HUDEP-2 (cell line): ENCODE measurements around the gene IGLL5.

Source experiments
- DNase-seq, 76 experiments: peaks; one replicate each; lab custom pipeline; 2025; ENCODE audit not compliant: unreplicated experiment in 76 of 76; lab: John Stamatoyannopoulos, UW

The IGLL5 gene

DNA sequence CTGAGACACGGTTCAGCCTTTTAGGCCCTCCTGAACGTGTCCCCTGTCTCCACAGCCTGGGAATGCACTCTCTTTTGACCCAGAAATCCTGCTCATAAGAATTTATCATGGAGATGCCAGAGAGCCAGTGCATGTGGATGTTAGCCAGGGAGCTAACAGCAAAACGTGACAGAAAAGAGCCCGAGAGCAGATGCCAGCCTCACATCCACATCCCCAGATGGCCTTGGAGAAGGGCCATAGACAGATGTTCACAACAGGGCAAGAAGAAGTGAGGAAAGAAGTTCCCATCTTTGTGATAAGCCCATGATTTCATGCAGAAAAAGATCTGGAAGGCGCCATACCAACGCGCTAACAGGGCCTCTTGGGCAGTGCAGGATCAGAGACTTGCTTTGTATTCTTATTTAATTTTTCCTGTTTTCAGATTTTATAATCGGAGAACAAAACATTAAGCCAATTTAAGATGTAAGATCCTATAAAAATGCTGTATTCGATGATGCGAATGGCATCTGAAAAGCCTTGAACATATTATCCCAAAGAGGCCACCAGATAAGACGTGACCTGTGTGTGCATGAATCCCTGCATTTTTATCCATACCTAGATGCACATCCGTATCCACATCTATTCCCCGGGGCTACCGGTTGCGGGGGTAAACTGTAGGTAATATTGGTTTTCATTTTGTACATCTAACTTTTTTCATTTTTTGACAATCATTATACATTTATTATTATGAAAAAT is 48.7 kb downstream of the IGLL5 start:
- no peak for DNase-seq

DNA sequence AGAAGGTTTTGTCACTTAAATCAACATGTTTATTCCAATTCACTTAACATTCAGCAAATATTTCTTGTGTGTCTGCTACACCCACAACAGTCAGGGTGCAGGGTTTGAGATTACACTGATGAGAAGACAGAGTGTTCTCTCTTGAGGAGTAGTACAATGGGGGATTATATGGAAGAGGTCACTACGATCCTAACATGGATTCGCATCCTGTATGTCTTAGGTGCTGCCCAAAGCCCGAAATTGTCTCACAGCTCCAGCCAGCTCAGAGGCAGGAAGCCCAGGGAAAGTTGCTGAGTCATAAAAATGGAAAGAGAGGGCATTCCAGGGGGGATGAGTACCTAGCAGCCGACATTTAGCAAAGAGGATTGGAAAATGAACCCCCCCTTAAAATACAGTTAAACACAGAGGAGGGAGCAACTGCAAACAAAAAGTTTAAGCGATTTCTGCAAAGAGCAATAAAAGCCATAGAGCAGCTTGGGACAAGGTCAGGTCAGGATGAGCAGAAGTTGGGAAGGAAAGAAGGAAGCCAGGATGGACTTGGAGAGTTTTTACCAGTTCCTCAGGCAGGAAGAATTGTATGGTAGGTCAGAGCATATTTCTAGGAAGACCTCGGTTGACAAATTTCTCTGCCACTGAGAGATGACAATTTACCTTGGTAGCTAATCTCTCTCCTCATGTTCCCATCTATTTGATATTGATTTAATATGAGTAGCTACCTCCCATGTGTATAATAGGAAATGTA is 49.5 kb downstream of the IGLL5 start:
- no peak for DNase-seq

- DNase-seq, result no peak
These were observed 50.4 kb downstream of the IGLL5 start for GRCh38 chr22:22937894-22938480.

- no peak for DNase-seq
These were observed 51.3 kb downstream of the IGLL5 start for GRCh38 chr22:22938672-22939587.

GRCh38 chr22:22939588-22940368 is 52.2 kb downstream of the IGLL5 start:
- no peak for DNase-seq

GRCh38 chr22:22940961-22941605 is 53.5 kb downstream of the IGLL5 start:
- DNase-seq, result no peak

DNA sequence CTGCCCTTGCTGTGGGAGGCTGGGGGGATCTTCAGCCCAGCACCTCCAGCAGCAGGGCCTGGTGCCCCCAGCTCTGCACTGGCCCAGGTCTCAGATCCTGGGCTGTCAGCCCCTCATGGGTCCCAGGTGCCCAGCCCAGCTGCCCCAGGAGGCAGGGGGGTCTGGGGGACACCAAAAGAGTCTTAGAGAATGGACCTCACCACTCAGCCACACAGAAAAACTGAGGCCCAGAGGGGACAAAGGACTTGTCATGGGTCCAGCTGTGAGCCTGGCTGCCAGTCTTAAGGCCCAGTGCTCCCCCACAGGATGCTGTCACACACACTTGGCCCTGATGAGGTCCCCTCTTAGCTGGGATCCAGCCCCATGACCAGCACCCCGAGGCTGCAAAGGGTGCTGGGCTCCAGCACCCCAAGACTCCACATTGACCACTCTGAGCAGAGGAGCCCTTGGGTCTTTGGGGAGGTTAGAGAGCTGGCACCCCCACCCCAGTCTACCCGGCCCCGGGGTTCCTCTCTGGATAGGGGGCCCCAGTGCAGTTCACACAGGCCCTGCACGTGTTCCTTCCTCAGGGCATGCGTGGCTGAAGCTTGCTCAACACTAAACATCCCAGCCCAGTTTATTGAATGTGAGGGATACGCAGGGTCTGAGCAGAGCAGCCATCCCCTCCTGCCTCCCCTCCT is 54.4 kb downstream of the IGLL5 start:
- DNase-seq, result no peak

DNA sequence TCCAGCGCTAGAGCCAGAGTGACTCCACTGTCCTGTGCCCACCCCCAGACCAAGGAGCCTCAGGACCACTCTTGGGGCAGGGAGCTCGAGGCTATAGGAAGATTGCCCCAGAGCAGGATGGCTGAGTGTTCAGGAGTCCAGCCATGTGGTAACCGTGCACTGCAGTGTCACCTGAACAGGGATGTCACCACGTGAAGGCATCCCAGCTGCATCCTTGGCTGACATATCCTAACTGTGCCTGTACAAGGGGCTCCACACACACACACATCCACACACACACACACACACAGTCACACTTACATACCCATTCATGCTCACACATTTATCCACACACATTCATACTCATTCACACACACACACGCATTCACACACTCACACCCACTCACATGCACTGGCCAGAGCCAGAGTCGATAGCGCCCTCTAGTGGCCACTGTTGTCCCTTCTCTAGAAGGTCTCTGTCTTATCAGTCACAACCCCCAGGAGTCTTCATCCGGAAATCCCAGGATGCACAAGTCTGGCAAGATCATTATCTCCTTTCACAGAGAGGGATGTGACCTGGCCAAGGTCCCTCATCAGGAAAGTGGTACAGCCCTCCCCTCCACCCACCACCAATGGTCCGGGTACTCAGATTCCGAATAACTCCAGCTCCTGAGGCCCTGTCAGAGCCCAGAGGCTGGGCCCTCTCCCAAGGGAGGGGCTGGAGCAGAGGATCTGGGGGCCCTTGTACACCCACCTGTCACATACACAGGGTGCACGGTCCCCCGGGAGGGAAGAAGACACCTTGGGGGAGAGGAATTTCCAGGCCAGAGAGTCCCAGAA is 55.1 kb downstream of the IGLL5 start:
- DNase-seq, result peak in 61 of 76 experiments; percentile 3 to 78 (median 45)

DNA sequence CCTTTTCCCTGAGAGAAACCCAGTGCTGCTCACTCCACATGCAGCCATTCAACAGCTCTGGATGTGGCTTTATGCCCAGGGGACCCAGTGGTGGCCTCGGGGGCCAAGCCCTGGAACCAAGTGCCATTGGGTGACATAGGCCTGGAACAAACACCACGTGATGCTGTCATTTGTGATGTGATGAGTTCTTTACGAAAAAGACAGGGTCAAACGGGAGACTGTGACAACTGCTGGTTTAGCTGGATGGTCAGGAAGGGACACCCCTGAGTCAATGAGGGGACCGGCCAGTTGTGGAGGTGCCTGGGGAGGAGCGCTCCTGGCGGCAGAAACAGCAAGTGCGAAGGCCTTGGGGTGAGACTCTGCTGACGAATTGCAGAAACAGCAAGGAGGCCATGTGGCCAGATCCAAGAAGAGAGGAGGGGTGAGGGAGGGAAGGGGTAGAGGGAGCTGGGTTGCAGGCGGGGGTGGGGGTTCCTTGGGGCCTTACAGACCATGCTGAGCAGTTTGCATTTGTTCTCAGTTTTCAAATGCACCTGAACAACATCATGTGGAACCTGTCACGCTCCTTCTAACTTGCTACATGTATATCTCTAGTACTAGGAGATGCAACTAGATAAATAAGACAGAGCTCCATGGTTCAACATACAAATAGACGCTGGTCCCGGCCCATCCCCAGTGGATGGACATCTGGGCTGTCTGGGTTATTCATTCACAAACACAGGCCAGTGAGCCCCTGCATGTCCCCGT is 56.1 kb downstream of the IGLL5 start:
- DNase-seq, result no peak

DNA sequence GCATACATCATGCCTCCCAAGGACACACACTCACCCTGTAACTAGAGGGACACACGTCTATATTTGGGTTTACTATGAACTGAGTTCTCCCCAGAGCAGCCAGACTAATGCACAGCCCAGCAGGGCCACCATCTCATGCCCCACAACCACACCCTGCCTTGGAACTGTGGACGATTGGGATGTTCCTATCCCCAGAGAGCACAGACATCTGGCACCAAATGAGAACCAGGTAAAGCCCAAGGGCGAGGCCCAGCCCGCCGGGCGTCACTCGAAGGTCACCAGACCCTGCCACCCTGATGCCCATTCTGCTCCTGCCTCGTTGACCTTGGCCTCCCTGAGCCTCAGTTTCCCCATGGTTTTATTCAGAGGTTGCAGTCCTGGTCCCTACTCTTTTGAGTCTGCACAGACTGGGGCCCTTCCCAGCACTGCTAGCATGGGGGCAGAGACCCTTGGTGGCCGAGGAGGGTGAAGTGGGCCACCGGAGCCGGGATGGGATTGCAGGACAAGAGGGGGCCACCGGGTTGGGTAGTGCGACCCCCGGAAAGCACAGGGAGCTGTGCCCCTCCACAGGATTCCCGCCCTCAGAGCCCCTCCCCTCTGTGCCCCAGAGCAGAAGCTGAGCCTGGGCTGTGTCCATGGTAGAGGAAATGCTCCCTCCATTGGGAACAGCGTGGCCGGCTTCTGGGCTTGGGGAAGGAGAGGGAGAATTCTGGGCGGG is 56.8 kb downstream of the IGLL5 start:
- no peak for DNase-seq

- DNase-seq, result no peak
These were observed 57.6 kb downstream of the IGLL5 start for GRCh38 chr22:22945195-22945594.
